Middle frontal gyrus (tissue), 1 donor: Measurements from ENCODE around the gene SLC7A1.

Experiments used
- DNase-seq: peaks from one replicate; pipeline ENCODE4 v3.0.0-alpha.2; 2015; ENCODE audit warnings: low spot score; ENCODE audit errors: extremely low spot score

The SLC7A1 gene

GRCh38 chr13:29530901-29531300 is 64.6 kb downstream of the SLC7A1 start:
- DNase-seq, result no peak

- DNase-seq, result no peak
Measured at GRCh38 chr13:29529754-29530153, 65.7 kb downstream of the SLC7A1 start.

- no peak for DNase-seq
Measured at GRCh38 chr13:29527916-29528315, 67.6 kb downstream of the SLC7A1 start.

GRCh38 chr13:29527511-29527910 is 68.0 kb downstream of the SLC7A1 start:
- no peak for DNase-seq

- DNase-seq, result no peak
Measured at GRCh38 chr13:29526741-29527140, 68.7 kb downstream of the SLC7A1 start.

- DNase-seq, result no peak
Measured at GRCh38 chr13:29525757-29526156, 69.7 kb downstream of the SLC7A1 start.

- no peak for DNase-seq
Measured at GRCh38 chr13:29524641-29525040, 70.8 kb downstream of the SLC7A1 start.

GRCh38 chr13:29524176-29524575 is 71.3 kb downstream of the SLC7A1 start:
- no peak for DNase-seq

GRCh38 chr13:29523199-29523961 is 72.1 kb downstream of the SLC7A1 start:
- no peak for DNase-seq

GRCh38 chr13:29522044-29522685 is 73.3 kb downstream of the SLC7A1 start:
- DNase-seq, result no peak

- DNase-seq, result no peak
Measured at GRCh38 chr13:29521336-29521735, 74.2 kb downstream of the SLC7A1 start.

GRCh38 chr13:29520671-29521070 is 74.8 kb downstream of the SLC7A1 start:
- DNase-seq, result no peak

GRCh38 chr13:29519921-29520320 is 75.6 kb downstream of the SLC7A1 start:
- no peak for DNase-seq

GRCh38 chr13:29516880-29517279 is 78.6 kb downstream of the SLC7A1 start:
- no peak for DNase-seq

- DNase-seq, result no peak
Measured at GRCh38 chr13:29516012-29516411, 79.5 kb downstream of the SLC7A1 start.

GRCh38 chr13:29515372-29515771 is 80.1 kb downstream of the SLC7A1 start:
- DNase-seq, result no peak

GRCh38 chr13:29514720-29515310 is 80.7 kb downstream of the SLC7A1 start:
- no peak for DNase-seq

- DNase-seq, result no peak
Measured at GRCh38 chr13:29513981-29514719, 81.3 kb downstream of the SLC7A1 start.

GRCh38 chr13:29513002-29513980 is 82.2 kb downstream of the SLC7A1 start:
- DNase-seq, result no peak

GRCh38 chr13:29511980-29512379 is 83.5 kb downstream of the SLC7A1 start:
- no peak for DNase-seq
